Measurements from ENCODE around the gene SVOPL. TPM values are rescaled to one million over a fixed set of nuclear protein-coding genes. Genes with fewer than 3 reads are reported as not detected.

The SVOPL gene
- total and polyA plus RNA-seq, 9 of the 15 experiments (the other 6 are each of a cell fraction or from before 2014, with no cell fraction given): 0.13 to 0.42 (median 0.20) TPM; not detected in 6

DNA sequence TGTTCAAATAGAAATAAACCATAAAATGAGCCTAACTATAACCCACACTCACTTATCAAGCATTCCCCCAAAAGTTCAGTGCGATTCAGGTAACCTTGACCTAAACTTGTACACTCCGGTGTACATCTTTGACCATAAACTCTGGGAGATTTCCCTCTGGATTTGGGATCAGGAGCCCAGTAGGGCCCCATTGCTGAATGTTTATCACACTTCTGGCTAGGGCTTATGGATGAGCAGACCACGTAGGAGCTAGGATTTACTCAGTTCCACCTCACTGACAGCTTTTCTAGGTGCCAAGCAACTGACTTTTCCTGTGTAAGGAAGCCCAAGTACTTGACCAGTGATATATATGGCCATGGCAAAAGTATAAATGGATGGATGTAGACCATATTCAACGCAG lies 113.7 kb downstream of the SVOPL start (continued):
- TF ChIP-seq HINFP (tag; conservative IDR thresholded peaks at IDR 0.05; ENCODE audit: low read depth): no peak
- TF ChIP-seq, protein P1, sequence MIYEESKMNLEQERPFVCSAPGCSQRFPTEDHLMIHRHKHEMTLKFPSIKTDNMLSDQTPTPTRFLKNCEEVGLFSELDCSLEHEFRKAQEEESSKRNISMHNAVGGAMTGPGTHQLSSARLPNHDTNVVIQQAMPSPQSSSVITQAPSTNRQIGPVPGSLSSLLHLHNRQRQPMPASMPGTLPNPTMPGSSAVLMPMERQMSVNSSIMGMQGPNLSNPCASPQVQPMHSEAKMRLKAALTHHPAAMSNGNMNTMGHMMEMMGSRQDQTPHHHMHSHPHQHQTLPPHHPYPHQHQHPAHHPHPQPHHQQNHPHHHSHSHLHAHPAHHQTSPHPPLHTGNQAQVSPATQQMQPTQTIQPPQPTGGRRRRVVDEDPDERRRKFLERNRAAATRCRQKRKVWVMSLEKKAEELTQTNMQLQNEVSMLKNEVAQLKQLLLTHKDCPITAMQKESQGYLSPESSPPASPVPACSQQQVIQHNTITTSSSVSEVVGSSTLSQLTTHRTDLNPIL (CRISPR knock-in tag; IDR thresholded peaks at IDR 0.05): no peak
- TF ChIP-seq HIVEP1 (CRISPR knock-in tag; IDR thresholded peaks at IDR 0.05): no peak
- no peak for TF ChIP-seq ZNF655 (CRISPR knock-in tag; IDR thresholded peaks at IDR 0.05)
- TF ChIP-seq NCOR1 (IDR thresholded peaks at IDR 0.05): no peak
- no peak for TF ChIP-seq IRF9 (tag; IDR thresholded peaks at IDR 0.05)
- TF ChIP-seq TAF9B (IDR thresholded peaks at IDR 0.05; ENCODE audit: partially characterized antibody): no peak
- TF ChIP-seq, protein P2, sequence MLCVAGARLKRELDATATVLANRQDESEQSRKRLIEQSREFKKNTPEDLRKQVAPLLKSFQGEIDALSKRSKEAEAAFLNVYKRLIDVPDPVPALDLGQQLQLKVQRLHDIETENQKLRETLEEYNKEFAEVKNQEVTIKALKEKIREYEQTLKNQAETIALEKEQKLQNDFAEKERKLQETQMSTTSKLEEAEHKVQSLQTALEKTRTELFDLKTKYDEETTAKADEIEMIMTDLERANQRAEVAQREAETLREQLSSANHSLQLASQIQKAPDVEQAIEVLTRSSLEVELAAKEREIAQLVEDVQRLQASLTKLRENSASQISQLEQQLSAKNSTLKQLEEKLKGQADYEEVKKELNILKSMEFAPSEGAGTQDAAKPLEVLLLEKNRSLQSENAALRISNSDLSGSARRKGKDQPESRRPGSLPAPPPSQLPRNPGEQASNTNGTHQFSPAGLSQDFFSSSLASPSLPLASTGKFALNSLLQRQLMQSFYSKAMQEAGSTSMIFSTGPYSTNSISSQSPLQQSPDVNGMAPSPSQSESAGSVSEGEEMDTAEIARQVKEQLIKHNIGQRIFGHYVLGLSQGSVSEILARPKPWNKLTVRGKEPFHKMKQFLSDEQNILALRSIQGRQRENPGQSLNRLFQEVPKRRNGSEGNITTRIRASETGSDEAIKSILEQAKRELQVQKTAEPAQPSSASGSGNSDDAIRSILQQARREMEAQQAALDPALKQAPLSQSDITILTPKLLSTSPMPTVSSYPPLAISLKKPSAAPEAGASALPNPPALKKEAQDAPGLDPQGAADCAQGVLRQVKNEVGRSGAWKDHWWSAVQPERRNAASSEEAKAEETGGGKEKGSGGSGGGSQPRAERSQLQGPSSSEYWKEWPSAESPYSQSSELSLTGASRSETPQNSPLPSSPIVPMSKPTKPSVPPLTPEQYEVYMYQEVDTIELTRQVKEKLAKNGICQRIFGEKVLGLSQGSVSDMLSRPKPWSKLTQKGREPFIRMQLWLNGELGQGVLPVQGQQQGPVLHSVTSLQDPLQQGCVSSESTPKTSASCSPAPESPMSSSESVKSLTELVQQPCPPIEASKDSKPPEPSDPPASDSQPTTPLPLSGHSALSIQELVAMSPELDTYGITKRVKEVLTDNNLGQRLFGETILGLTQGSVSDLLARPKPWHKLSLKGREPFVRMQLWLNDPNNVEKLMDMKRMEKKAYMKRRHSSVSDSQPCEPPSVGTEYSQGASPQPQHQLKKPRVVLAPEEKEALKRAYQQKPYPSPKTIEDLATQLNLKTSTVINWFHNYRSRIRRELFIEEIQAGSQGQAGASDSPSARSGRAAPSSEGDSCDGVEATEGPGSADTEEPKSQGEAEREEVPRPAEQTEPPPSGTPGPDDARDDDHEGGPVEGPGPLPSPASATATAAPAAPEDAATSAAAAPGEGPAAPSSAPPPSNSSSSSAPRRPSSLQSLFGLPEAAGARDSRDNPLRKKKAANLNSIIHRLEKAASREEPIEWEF (CRISPR knock-in tag; IDR thresholded peaks at IDR 0.05): no peak

All from K562 (cell line).